Dendritic cell treated with granulocyte-macrophage colony-stimulating factor and Interleukin-4, amounts not matched to agents 40 ng/mL and 50 ng/mL, for 4 days (primary cell): ENCODE data around the gene ASIC4.

Source experiments
- H3K27ac Mint-ChIP-seq: one replicate; pipeline ENCODE4 v1.8.0; 2022; ENCODE audit warnings: mild to moderate bottlenecking, mixed read lengths
- H3K27me3 Mint-ChIP-seq: one replicate; pipeline ENCODE4 v1.8.0; 2022; ENCODE audit warnings: mild to moderate bottlenecking, mixed read lengths
- H3K36me3 Mint-ChIP-seq: one replicate; pipeline ENCODE4 v1.8.0; 2022; ENCODE audit warnings: low read depth, mixed read lengths
- H3K4me1 Mint-ChIP-seq: one replicate; pipeline ENCODE4 v1.8.0; 2022; ENCODE audit warnings: low read depth, mixed read lengths
- H3K4me3 Mint-ChIP-seq: one replicate; pipeline ENCODE4 v1.8.0; 2022; ENCODE audit warnings: mild to moderate bottlenecking, moderate library complexity, mixed read lengths
- H3K9me3 Mint-ChIP-seq: one replicate; pipeline ENCODE4 v1.8.0; 2022; ENCODE audit warnings: mixed read lengths
- intact Hi-C: fragments of 100-400 bp; cut with micrococcal nuclease; formaldehyde crosslinking; loops from one replicate; pipeline ENCODE4 v1.15.0; 2022

The ASIC4 gene

DNA sequence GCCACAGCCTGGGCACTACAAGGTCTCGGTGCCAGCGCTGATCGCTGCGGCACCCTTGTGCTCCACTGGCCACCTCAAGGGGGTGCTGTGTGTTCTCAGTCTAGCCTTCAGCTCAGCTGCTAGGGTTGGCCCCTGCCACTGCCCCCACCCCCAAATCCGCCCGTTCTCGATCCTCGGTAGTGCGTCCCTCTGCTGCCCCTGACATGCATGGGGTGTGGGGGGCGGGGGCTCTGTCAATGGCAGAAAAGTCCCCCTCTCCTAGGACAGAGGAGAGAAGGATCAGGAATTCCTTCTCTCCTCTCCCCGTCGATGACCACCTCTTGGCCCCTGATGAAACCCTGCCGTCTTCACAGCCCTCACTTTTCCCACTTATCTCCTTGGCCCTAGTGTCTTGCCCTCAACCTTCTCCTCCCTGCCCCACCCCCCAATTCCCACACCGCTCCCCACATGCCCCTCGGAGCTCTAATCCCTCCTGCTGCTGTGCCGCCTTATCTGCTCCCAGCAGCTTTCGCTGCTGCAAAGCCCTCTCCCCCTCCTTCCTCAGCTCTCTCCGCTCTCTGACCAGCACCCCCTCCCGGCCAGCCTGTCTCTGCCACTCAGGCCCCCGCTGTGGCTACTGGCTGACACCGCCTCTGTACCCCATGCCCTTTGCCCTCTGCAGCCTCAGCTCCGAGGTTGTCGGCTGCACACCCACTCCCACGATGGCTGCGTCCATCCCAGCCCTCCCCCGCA is 4.3 kb upstream of the ASIC4 start:
- no peaks in the 10 kb centered on the region for H3K9me3 Mint-ChIP-seq
- peak overlapping the region; percentile 66 for H3K4me3 Mint-ChIP-seq
- H3K4me1 Mint-ChIP-seq, result peaks cover 19% of the 10 kb centered on the region
- peaks cover 69% of the 10 kb centered on the region for H3K27me3 Mint-ChIP-seq
- H3K36me3 Mint-ChIP-seq, result peaks cover 28% of the 10 kb centered on the region
- peak overlapping the region; percentile 18 for H3K27ac Mint-ChIP-seq
- intact Hi-C loops, result no loop called here

GRCh38 chr2:219510512-219511135 is 3.7 kb upstream of the ASIC4 start:
- Mint-ChIP-seq H3K4me1 (peaks cover 19% of the 10 kb centered on the region), H3K4me3 (peak overlapping the region; percentile 66), H3K36me3 (peaks cover 21% of the 10 kb centered on the region), H3K27me3 (peaks cover 76% of the 10 kb centered on the region), H3K9me3 (no peaks in the 10 kb centered on the region), H3K27ac (peak overlapping the region; percentile 18)
- intact Hi-C loops, result no loop called here

DNA sequence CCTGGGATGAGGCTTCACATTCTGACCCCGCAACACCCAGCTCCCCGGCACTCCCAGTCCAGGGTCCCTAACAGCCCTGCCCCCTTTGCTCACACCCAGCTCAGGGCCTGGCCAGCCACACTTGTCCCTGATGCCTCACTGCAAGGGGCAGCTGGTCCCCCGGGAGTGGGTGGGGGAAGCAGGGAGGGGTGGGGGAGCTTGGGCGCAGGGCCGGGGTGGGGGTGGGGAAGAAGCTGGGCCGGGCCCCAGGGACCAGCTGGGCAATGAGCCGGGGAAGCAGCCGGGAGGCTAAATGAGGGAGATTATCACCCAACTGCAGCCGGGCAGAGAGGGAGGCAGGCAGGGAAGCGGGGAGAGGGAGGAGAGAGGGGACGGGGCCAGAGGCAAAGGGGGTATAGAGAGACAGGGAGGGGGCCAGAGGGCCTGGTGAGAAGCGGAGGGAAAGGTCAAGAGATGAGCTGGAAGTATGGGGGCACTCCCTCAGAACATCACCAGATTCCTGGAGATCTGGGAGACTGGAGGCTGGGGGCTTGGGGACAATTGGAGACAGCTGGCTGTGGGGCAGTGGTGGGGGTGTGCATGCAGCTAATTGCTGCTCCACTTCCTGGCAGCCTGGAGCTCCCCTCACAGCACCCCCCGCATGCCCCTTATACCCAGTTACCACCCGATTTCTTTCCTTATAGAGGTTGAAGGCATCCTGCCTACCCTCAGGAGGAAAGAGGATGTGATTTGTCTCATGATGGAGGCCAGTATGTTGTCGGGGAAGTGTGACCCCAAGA is 2.5 kb upstream of the ASIC4 start:
- peaks cover 10% of the 10 kb centered on the region for H3K36me3 Mint-ChIP-seq
- no peak overlapping the region for H3K27ac Mint-ChIP-seq
- no peak overlapping the region for H3K4me3 Mint-ChIP-seq
- intact Hi-C loops, result no loop called here
- H3K27me3 Mint-ChIP-seq, result peaks cover 87% of the 10 kb centered on the region
- no peaks in the 10 kb centered on the region for H3K9me3 Mint-ChIP-seq
- H3K4me1 Mint-ChIP-seq, result peaks cover 20% of the 10 kb centered on the region

DNA sequence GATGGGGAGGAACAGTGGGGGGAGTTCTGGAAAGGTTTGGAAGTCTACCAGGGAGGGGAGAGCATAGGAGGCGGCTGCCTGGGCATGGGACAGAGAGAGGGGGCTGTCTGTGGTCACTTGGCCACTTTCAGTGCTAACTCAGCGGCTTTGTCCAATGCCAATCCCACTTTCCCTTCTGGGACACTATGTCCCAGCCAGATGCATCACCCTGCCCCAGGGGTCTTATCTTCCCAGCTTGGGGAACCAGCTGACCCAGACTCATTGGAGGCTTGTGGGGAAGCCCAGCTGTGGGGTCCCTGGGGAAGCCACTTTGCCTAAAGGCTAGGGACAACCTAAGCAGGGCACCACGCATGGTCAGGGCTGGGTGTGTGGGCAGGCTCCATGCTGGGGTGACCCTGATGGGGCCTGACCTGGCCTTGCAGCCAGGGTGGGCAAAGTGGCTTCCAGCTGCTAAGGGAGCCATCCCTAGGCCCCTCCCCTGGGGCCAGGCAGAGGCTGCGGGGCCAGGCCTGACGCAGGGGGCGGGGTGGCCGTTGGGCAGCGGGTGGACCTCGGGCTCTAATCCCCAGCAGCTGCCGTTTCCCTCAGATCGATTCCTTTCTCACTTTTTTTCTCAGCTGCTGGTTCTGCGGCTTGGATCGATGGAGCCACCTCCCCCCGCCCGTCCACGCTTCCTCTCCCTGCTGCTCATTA is 1.6 kb upstream of the ASIC4 start:
- Mint-ChIP-seq H3K4me1 (peaks cover 26% of the 10 kb centered on the region), H3K9me3 (no peaks in the 10 kb centered on the region), H3K27me3 (peaks cover 96% of the 10 kb centered on the region), H3K27ac (no peak overlapping the region), H3K36me3 (peaks cover under 1% of the 10 kb centered on the region), H3K4me3 (no peak overlapping the region)
- intact Hi-C loops, result no loop called here

DNA sequence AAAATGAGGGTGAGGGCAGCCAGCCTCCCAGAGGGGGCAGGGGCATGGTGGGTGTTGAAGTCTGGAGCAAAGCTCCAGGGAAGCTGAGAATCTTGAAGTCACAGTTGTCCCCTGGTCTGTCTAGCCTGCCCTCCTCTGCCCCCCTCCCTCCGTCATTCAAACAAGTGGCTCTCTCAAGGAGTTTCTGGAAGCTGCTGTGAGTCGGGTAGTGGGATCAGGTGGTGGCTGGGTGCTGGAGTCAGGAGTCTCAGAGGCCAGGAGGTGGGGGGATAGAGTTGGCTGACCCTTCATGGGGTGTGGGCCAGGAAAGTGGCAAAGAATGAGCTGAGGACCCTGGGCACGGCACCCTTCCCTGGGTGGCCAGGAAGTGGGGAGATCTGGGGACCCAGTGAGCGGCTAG is 495 bp upstream of the ASIC4 start:
- no peaks in the 10 kb centered on the region for H3K36me3 Mint-ChIP-seq
- no peak overlapping the region for H3K4me3 Mint-ChIP-seq
- H3K27me3 Mint-ChIP-seq, result peaks cover 99% of the 10 kb centered on the region
- H3K4me1 Mint-ChIP-seq, result peaks cover 26% of the 10 kb centered on the region
- H3K9me3 Mint-ChIP-seq, result no peaks in the 10 kb centered on the region
- intact Hi-C loops, result no loop called here
- no peak overlapping the region for H3K27ac Mint-ChIP-seq

DNA sequence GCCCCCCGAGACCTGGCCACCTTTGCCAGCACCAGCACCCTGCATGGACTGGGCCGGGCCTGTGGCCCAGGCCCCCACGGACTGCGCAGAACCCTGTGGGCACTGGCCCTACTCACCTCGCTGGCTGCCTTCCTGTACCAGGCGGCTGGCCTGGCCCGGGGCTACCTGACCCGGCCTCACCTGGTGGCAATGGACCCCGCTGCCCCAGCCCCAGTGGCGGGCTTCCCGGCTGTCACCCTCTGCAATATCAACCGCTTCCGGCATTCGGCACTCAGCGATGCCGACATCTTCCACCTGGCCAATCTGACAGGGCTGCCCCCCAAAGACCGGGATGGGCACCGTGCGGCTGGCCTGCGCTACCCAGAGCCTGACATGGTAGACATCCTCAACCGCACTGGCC is 554 bp downstream of the ASIC4 start:
- Mint-ChIP-seq H3K27me3 (peaks cover 97% of the 10 kb centered on the region), H3K9me3 (no peaks in the 10 kb centered on the region), H3K4me3 (no peak overlapping the region), H3K4me1 (peaks cover 19% of the 10 kb centered on the region), H3K27ac (no peak overlapping the region), H3K36me3 (no peaks in the 10 kb centered on the region)
- intact Hi-C loops, result no loop called here

- Mint-ChIP-seq H3K36me3 (no peaks in the 10 kb centered on the region), H3K4me3 (no peak overlapping the region), H3K27me3 (peaks cover 97% of the 10 kb centered on the region), H3K27ac (no peak overlapping the region), H3K4me1 (peaks cover 12% of the 10 kb centered on the region), H3K9me3 (no peaks in the 10 kb centered on the region)
- intact Hi-C loops, result no loop called here
Measured at GRCh38 chr2:219515874-219516629, 1.8 kb downstream of the ASIC4 start.

- Mint-ChIP-seq H3K4me1 (peaks cover 18% of the 10 kb centered on the region), H3K27ac (no peak overlapping the region), H3K9me3 (no peaks in the 10 kb centered on the region), H3K4me3 (no peak overlapping the region), H3K36me3 (no peaks in the 10 kb centered on the region), H3K27me3 (peaks cover 97% of the 10 kb centered on the region)
- intact Hi-C loops, result no loop called here
Measured at GRCh38 chr2:219516888-219517287, 2.6 kb downstream of the ASIC4 start.

DNA sequence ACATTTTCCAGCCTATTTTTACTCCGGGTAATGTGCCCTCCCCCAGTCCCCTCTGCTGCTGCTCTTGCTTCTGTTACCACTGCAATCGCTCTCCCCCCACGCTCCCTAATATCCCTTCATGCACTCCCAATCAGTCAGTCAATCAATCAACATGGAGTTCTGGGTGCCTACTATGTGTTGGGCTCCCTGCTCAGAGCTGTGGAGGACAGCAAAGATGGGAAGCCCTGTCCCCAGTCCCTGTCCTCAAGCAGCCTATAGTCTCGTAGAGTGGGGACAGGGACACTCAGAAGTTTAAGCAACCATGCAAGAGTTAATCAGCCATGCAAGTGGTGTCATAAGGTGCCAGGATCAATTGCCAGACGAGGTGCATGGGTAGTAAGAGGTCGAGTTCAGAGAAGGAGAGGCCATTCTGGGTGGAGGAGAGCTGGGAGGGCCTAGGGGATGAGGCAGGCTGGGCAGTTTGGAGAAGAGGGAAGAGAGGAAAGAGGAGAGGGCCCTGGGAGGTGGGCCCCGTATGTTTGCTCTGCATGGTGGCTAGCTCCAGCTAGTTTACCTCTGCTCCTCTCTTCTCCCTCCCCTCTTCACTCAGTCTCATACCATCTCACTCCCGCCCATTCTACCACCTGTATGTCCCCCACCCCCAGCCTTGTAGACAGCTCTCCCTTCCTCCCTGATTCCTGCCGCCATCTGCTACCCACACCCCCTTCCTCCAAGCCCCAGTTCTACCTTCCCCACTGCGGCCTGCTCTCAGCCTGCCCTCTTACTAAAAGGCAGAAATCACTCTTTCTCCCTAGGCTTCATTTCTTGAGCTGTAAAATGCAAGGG is 3.9 kb downstream of the ASIC4 start:
- no peak overlapping the region for H3K27ac Mint-ChIP-seq
- peaks cover 93% of the 10 kb centered on the region for H3K27me3 Mint-ChIP-seq

GRCh38 chr2:219519526-219519916 is 5.2 kb downstream of the ASIC4 start:
- intact Hi-C loops, result no loop called here

More for the DNA sequence above, 3.9 kb downstream of the ASIC4 start:
- H3K4me1 Mint-ChIP-seq, result peaks cover 21% of the 10 kb centered on the region
- no peaks in the 10 kb centered on the region for H3K9me3 Mint-ChIP-seq
- H3K36me3 Mint-ChIP-seq, result no peaks in the 10 kb centered on the region
- H3K4me3 Mint-ChIP-seq, result no peak overlapping the region
- intact Hi-C loops, result no loop called here

GRCh38 chr2:219520079-219520478 is 5.8 kb downstream of the ASIC4 start:
- Mint-ChIP-seq H3K27me3 (peaks cover 93% of the 10 kb centered on the region), H3K27ac (no peak overlapping the region), H3K4me3 (no peak overlapping the region), H3K9me3 (no peaks in the 10 kb centered on the region), H3K36me3 (no peaks in the 10 kb centered on the region), H3K4me1 (peaks cover 16% of the 10 kb centered on the region)
- intact Hi-C loops, result no loop called here

More at GRCh38 chr2:219519526-219519916, 5.2 kb downstream of the ASIC4 start:
- no peaks in the 10 kb centered on the region for H3K36me3 Mint-ChIP-seq
- no peak overlapping the region for H3K4me3 Mint-ChIP-seq
- peaks cover 93% of the 10 kb centered on the region for H3K27me3 Mint-ChIP-seq
- H3K27ac Mint-ChIP-seq, result no peak overlapping the region
- H3K4me1 Mint-ChIP-seq, result peaks cover 16% of the 10 kb centered on the region
- H3K9me3 Mint-ChIP-seq, result no peaks in the 10 kb centered on the region

GRCh38 chr2:219521066-219521880 is 7.0 kb downstream of the ASIC4 start:
- Mint-ChIP-seq H3K9me3 (no peaks in the 10 kb centered on the region), H3K4me3 (peak overlapping the region; percentile 24), H3K27ac (no peak overlapping the region), H3K27me3 (peaks cover 93% of the 10 kb centered on the region), H3K4me1 (peaks cover 16% of the 10 kb centered on the region), H3K36me3 (no peaks in the 10 kb centered on the region)
- intact Hi-C loops, result no loop called here
